ENCODE measurements around the gene ALKBH6. TPM values are rescaled to one million over a fixed set of nuclear protein-coding genes. Genes with fewer than 3 reads are reported as not detected.

The ALKBH6 gene
- total RNA-seq (14.2 and 24.1 TPM in 2 replicates), polyA plus RNA-seq (31.1 and 33.7 TPM in 2 replicates)

DNA sequence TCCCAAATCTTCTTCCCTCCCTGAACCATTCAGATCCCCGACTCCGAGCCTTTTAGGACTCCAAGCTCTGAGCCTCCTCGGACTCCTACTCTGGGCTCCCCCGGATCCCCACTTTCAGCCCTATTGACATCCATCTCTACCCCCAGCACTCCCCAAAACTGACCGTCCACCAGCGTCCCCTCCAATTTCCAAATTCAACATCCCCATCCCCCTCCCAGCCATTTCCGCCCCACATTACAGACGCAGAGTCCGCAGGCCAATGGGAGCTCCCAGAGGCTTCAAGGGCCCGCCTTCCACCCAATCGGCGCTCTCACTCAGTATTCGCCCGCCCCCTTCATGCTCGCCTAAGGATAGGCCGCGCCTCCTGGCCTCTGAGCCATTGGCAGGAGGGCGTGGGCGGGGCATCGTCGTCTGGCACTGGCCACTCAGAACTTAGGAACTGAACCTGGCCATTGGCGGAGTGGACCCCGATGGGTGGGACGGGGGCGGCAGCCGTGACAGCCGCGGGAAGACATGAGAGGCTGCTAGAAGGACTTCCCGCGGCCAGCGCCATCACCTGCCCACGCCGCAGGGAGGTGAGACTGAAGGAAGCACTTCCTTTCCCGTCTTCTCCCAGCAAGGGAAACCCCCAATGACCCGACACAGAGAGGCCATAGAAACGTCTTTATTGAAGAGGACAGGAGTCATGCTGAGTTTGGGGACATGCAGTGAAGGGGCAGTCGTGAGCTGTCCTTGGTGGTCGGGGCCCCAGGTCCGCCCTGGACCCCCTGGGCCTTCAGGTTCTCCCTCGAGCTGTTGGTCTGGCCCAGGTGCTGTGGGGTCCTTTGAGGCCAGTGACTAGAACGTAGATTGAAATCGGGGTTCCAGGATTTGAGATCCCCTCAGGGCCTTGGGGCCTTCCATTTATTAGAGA, at the start of gene ALKBH6:
Gene ALKBH6 (minus strand): TSS at position 202 of the 913 bp plus-strand sequence. CDS start 816 bp downstream, outside the sequence.
- peak within 1 kb of the TSS; percentile 34 for H3K4me3 ChIP-seq
- TF ChIP-seq EZH2phosphoT487 (IDR thresholded peaks at IDR 0.05; ENCODE audit: low read depth, severe bottlenecking, unreplicated experiment) = no peak
- no peak for TF ChIP-seq CTCF (IDR thresholded peaks at IDR 0.05; ENCODE audit: poor library complexity)
- no peak for TF ChIP-seq EZH2 (IDR thresholded peaks at IDR 0.05; ENCODE audit: borderline replicate concordance)
- DNase-seq (ENCODE audit: low spot score) = peak; percentile 100
- H3K9me2 ChIP-seq (replicated peaks; ENCODE audit: insufficient read depth) = no peaks in the 10 kb centered on the region
- no peaks in the 10 kb centered on the region for H3K9me3 ChIP-seq (ENCODE audit: low read depth)
- peak within 1 kb of the TSS; percentile 2 for H3K27ac ChIP-seq
- 3% methylated on average over 42 of the region's 42 CpGs for WGBS (ENCODE audit: low lambda C conversion rate, missing lambda C conversion rate)
- H3K4me2 ChIP-seq = peak within 1 kb of the TSS; percentile 86
- no peaks in the 10 kb centered on the region for H4K20me1 ChIP-seq (ENCODE audit: insufficient read depth, poor library complexity, severe bottlenecking)
- H2AFZ ChIP-seq = peak within 1 kb of the TSS; percentile 35
- H3K79me2 ChIP-seq = peaks cover 5% of the 10 kb centered on the region
- H3K27me3 ChIP-seq = no peaks in the 10 kb centered on the region
- H3K4me1 ChIP-seq (ENCODE audit: insufficient read depth) = peaks cover 3% of the 10 kb centered on the region
- H3K36me3 ChIP-seq (replicated peaks; ENCODE audit: insufficient read depth, low read depth) = no peaks in the 10 kb centered on the region

GRCh38 chr19:36061367-36061766, 47.4 kb upstream of the ALKBH6 start:
- H4K20me1 ChIP-seq (ENCODE audit: insufficient read depth, poor library complexity, severe bottlenecking) = no peaks in the 10 kb centered on the region
- peaks cover 3% of the 10 kb centered on the region for H3K4me1 ChIP-seq (ENCODE audit: insufficient read depth)
- WGBS (ENCODE audit: low lambda C conversion rate, missing lambda C conversion rate) = 92% methylated on average over 2 of the region's 2 CpGs
- H3K27ac ChIP-seq = no peak overlapping the region
- H3K79me2 ChIP-seq = peaks cover 2% of the 10 kb centered on the region
- no peak for DNase-seq (ENCODE audit: low spot score)
- H2AFZ ChIP-seq = no peak overlapping the region
- H3K9me2 ChIP-seq (replicated peaks; ENCODE audit: insufficient read depth) = no peaks in the 10 kb centered on the region
- no peaks in the 10 kb centered on the region for H3K36me3 ChIP-seq (replicated peaks; ENCODE audit: insufficient read depth, low read depth)
- no peak overlapping the region for H3K4me2 ChIP-seq
- no peaks in the 10 kb centered on the region for H3K27me3 ChIP-seq
- no peak overlapping the region for H3K4me3 ChIP-seq
- no peaks in the 10 kb centered on the region for H3K9me3 ChIP-seq (ENCODE audit: low read depth)
- TF ChIP-seq EZH2 (IDR thresholded peaks at IDR 0.05; ENCODE audit: borderline replicate concordance) = no peak
- no peak for TF ChIP-seq EZH2phosphoT487 (IDR thresholded peaks at IDR 0.05; ENCODE audit: low read depth, severe bottlenecking, unreplicated experiment)
- TF ChIP-seq CTCF (IDR thresholded peaks at IDR 0.05; ENCODE audit: poor library complexity) = no peak

DNA sequence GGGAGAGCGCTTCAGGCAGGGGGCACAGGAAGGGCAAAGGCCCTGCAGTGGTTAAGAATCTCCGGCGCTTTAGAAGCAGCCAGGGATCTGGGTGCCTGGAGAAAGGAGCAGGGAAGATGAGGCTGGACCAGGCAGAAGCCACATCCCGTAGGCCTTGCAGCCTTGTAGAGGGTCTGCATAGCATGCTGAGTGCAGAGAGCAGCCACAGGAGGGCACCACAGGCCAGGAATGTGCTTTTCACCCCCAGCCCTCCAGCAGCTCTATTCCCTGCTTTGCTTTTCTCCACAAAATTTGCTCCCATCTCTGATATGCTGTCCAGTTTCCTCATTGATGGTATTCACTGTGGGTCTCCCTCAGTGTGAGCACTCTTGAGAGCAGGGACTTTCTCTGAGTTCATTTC, 46.4 kb upstream of the ALKBH6 start:
- H3K4me2 ChIP-seq = no peak overlapping the region
- H3K36me3 ChIP-seq (replicated peaks; ENCODE audit: insufficient read depth, low read depth) = no peaks in the 10 kb centered on the region
- H3K4me3 ChIP-seq = no peak overlapping the region
- no peaks in the 10 kb centered on the region for H3K27me3 ChIP-seq
- no peak overlapping the region for H3K27ac ChIP-seq
- no peaks in the 10 kb centered on the region for H3K9me2 ChIP-seq (replicated peaks; ENCODE audit: insufficient read depth)
- H4K20me1 ChIP-seq (ENCODE audit: insufficient read depth, poor library complexity, severe bottlenecking) = no peaks in the 10 kb centered on the region
- DNase-seq (ENCODE audit: low spot score) = peak; percentile 67
- H3K79me2 ChIP-seq = peaks cover 6% of the 10 kb centered on the region
- no peak overlapping the region for H2AFZ ChIP-seq
- H3K4me1 ChIP-seq (ENCODE audit: insufficient read depth) = peaks cover 7% of the 10 kb centered on the region
- 90% methylated on average over 4 of the region's 4 CpGs for WGBS (ENCODE audit: low lambda C conversion rate, missing lambda C conversion rate)
- TF ChIP-seq EZH2 (IDR thresholded peaks at IDR 0.05; ENCODE audit: borderline replicate concordance) = no peak
- no peak for TF ChIP-seq EZH2phosphoT487 (IDR thresholded peaks at IDR 0.05; ENCODE audit: low read depth, severe bottlenecking, unreplicated experiment)
- peak; percentile 54 for TF ChIP-seq CTCF (IDR thresholded peaks at IDR 0.05; ENCODE audit: poor library complexity)
- H3K9me3 ChIP-seq (ENCODE audit: low read depth) = no peaks in the 10 kb centered on the region
